NCI-H2171 (cell line): ENCODE measurements around the gene UGT1A10.
"Not testable (repeated sequence)": the region's sequence is repeated elsewhere in the genome, so short reads cannot be mapped to it uniquely, and the experiment has no call there.

Experiments used
- DNase-seq: peaks from one replicate; lab custom pipeline; 2025; lab: John Stamatoyannopoulos, UW

Gene UGT1A10

GRCh38 chr2:233743464-233744259 lies 107.4 kb downstream of the UGT1A10 start:
- DNase-seq: no peak

- DNase-seq: no peak
Observed at GRCh38 chr2:233745073-233745755, 109.0 kb downstream of the UGT1A10 start.

- DNase-seq: not testable (repeated sequence)
Observed at GRCh38 chr2:233745838-233746237, 109.6 kb downstream of the UGT1A10 start.

GRCh38 chr2:233746475-233747282 lies 110.4 kb downstream of the UGT1A10 start:
- DNase-seq: no peak

- no peak for DNase-seq
Observed at GRCh38 chr2:233747283-233747544, 111.0 kb downstream of the UGT1A10 start.

GRCh38 chr2:233750689-233751088 lies 114.4 kb downstream of the UGT1A10 start:
- not testable (repeated sequence) for DNase-seq

- DNase-seq: not testable (repeated sequence)
Observed at GRCh38 chr2:233751212-233752009, 115.2 kb downstream of the UGT1A10 start.

GRCh38 chr2:233754872-233755611 lies 118.8 kb downstream of the UGT1A10 start:
- DNase-seq: no peak

- DNase-seq: no peak
Observed at GRCh38 chr2:233756429-233757081, 120.3 kb downstream of the UGT1A10 start.

GRCh38 chr2:233758141-233758540 lies 121.9 kb downstream of the UGT1A10 start:
- DNase-seq: no peak

- no peak for DNase-seq
Observed at GRCh38 chr2:233758849-233759248, 122.6 kb downstream of the UGT1A10 start.

- no peak for DNase-seq
Observed at GRCh38 chr2:233760043-233760442, 123.8 kb downstream of the UGT1A10 start, which contains the start of gene UGT1A1. UGT1A1 (plus strand) TSS chr2:233760270; CDS start chr2:233760288, 18 bp downstream.

- DNase-seq: no peak
Observed at GRCh38 chr2:233761040-233761769, 125.0 kb downstream of the UGT1A10 start.

- DNase-seq: no peak
Observed at GRCh38 chr2:233764264-233764663, 128.0 kb downstream of the UGT1A10 start.

GRCh38 chr2:233764761-233765160 lies 128.5 kb downstream of the UGT1A10 start:
- no peak for DNase-seq

GRCh38 chr2:233766416-233766815 lies 130.2 kb downstream of the UGT1A10 start:
- no peak for DNase-seq

GRCh38 chr2:233768076-233768475 lies 131.8 kb downstream of the UGT1A10 start:
- DNase-seq: no peak

GRCh38 chr2:233769260-233769659 lies 133.0 kb downstream of the UGT1A10 start:
- no peak for DNase-seq

GRCh38 chr2:233772153-233772552 lies 135.9 kb downstream of the UGT1A10 start:
- no peak for DNase-seq

- no peak for DNase-seq
Observed at GRCh38 chr2:233772583-233772982, 136.3 kb downstream of the UGT1A10 start.
